Adipocyte (in vitro differentiated cells): Measurements from ENCODE around the gene VAV2.
"Not testable (repeated sequence)": the region's sequence is repeated elsewhere in the genome, so short reads cannot be mapped to it uniquely, and the experiment has no call there.

ENCODE experiments used
- DNase-seq: peaks from one replicate; pipeline ENCODE4 v3.0.0-alpha.2; 2015; ENCODE audit warnings: low read depth
- H3K27me3 ChIP-seq: replicated peaks from 2 replicates; pipeline ENCODE4 v1.7.0; 2013; ENCODE audit warnings: mild to moderate bottlenecking, low read length, moderate library complexity; ENCODE audit not compliant: control insufficient read depth, insufficient read depth
- H3K36me3 ChIP-seq: 2 replicates; pipeline ENCODE4 v1.7.0; 2013; ENCODE audit warnings: low read length, mild to moderate bottlenecking, moderate library complexity; ENCODE audit not compliant: control insufficient read depth, insufficient read depth, severe bottlenecking
- H3K4me1 ChIP-seq: 2 replicates; pipeline ENCODE4 v1.7.0; 2013; ENCODE audit warnings: mild to moderate bottlenecking, low read length, moderate library complexity; ENCODE audit not compliant: control insufficient read depth, insufficient read depth
- H3K4me3 ChIP-seq: 2 replicates; pipeline ENCODE4 v1.7.0; 2013; ENCODE audit warnings: mild to moderate bottlenecking, low read length, moderate library complexity
- H3K9ac ChIP-seq: 2 replicates; pipeline ENCODE4 v1.7.0; 2013; ENCODE audit warnings: mild to moderate bottlenecking, low read length, moderate library complexity
- H3K9me3 ChIP-seq: 2 replicates; pipeline ENCODE4 v1.7.0; 2013; ENCODE audit warnings: mild to moderate bottlenecking, low read length, moderate library complexity; ENCODE audit not compliant: control insufficient read depth

Gene VAV2

GRCh38 chr9:133933426-133934026 lies 58.6 kb downstream of the VAV2 start:
- no peak overlapping the region for H3K9ac ChIP-seq
- H3K9me3 ChIP-seq: no peaks in the 10 kb centered on the region
- H3K4me3 ChIP-seq: no peak overlapping the region
- no peak for DNase-seq
- H3K36me3 ChIP-seq: peaks cover 9% of the 10 kb centered on the region
- H3K4me1 ChIP-seq: peaks cover 17% of the 10 kb centered on the region
- H3K27me3 ChIP-seq: no peaks in the 10 kb centered on the region

GRCh38 chr9:133932633-133933032 lies 59.5 kb downstream of the VAV2 start:
- no peaks in the 10 kb centered on the region for H3K27me3 ChIP-seq
- no peaks in the 10 kb centered on the region for H3K9me3 ChIP-seq
- no peak overlapping the region for H3K9ac ChIP-seq
- no peak for DNase-seq
- H3K4me1 ChIP-seq: peaks cover 17% of the 10 kb centered on the region
- H3K4me3 ChIP-seq: no peak overlapping the region
- H3K36me3 ChIP-seq: peaks cover 5% of the 10 kb centered on the region

GRCh38 chr9:133932181-133932580 lies 59.9 kb downstream of the VAV2 start:
- no peak for DNase-seq
- no peak overlapping the region for H3K4me3 ChIP-seq
- H3K27me3 ChIP-seq: no peaks in the 10 kb centered on the region
- no peaks in the 10 kb centered on the region for H3K9me3 ChIP-seq
- H3K36me3 ChIP-seq: peaks cover 4% of the 10 kb centered on the region
- H3K4me1 ChIP-seq: peaks cover 17% of the 10 kb centered on the region
- no peak overlapping the region for H3K9ac ChIP-seq

- Histone ChIP-seq H3K4me3 (no peak overlapping the region), H3K9ac (no peak overlapping the region), H3K9me3 (no peaks in the 10 kb centered on the region), H3K4me1 (peaks cover 15% of the 10 kb centered on the region), H3K27me3 (no peaks in the 10 kb centered on the region), H3K36me3 (no peaks in the 10 kb centered on the region)
- no peak for DNase-seq
These were observed 61.2 kb downstream of the VAV2 start for GRCh38 chr9:133930682-133931485.

GRCh38 chr9:133930046-133930681 lies 62.0 kb downstream of the VAV2 start:
- no peak for DNase-seq
- peaks cover 7% of the 10 kb centered on the region for H3K4me1 ChIP-seq
- no peaks in the 10 kb centered on the region for H3K27me3 ChIP-seq
- no peaks in the 10 kb centered on the region for H3K36me3 ChIP-seq
- H3K4me3 ChIP-seq: no peak overlapping the region
- no peak overlapping the region for H3K9ac ChIP-seq
- H3K9me3 ChIP-seq: no peaks in the 10 kb centered on the region

GRCh38 chr9:133929599-133929998 lies 62.5 kb downstream of the VAV2 start:
- Histone ChIP-seq H3K36me3 (no peaks in the 10 kb centered on the region), H3K4me1 (peaks cover 4% of the 10 kb centered on the region), H3K9ac (no peak overlapping the region), H3K4me3 (no peak overlapping the region), H3K9me3 (no peaks in the 10 kb centered on the region), H3K27me3 (no peaks in the 10 kb centered on the region)
- DNase-seq: no peak

- Histone ChIP-seq H3K4me3 (no peak overlapping the region), H3K9ac (no peak overlapping the region), H3K9me3 (no peaks in the 10 kb centered on the region), H3K4me1 (no peaks in the 10 kb centered on the region), H3K27me3 (no peaks in the 10 kb centered on the region), H3K36me3 (no peaks in the 10 kb centered on the region)
- no peak for DNase-seq
These were observed 63.8 kb downstream of the VAV2 start for GRCh38 chr9:133928248-133928764.

- DNase-seq: no peak
- H3K9ac ChIP-seq: no peak overlapping the region
- H3K4me1 ChIP-seq: no peaks in the 10 kb centered on the region
- H3K36me3 ChIP-seq: no peaks in the 10 kb centered on the region
- no peak overlapping the region for H3K4me3 ChIP-seq
- H3K9me3 ChIP-seq: no peaks in the 10 kb centered on the region
- no peaks in the 10 kb centered on the region for H3K27me3 ChIP-seq
These were observed 65.1 kb downstream of the VAV2 start for GRCh38 chr9:133927041-133927440.

GRCh38 chr9:133926165-133926856 lies 65.8 kb downstream of the VAV2 start:
- H3K9ac ChIP-seq: no peak overlapping the region
- no peak for DNase-seq
- no peaks in the 10 kb centered on the region for H3K36me3 ChIP-seq
- H3K9me3 ChIP-seq: no peaks in the 10 kb centered on the region
- no peaks in the 10 kb centered on the region for H3K4me1 ChIP-seq
- H3K27me3 ChIP-seq: no peaks in the 10 kb centered on the region
- no peak overlapping the region for H3K4me3 ChIP-seq

- H3K4me3 ChIP-seq: no peak overlapping the region
- no peaks in the 10 kb centered on the region for H3K27me3 ChIP-seq
- no peaks in the 10 kb centered on the region for H3K4me1 ChIP-seq
- H3K9ac ChIP-seq: no peak overlapping the region
- H3K36me3 ChIP-seq: no peaks in the 10 kb centered on the region
- DNase-seq: no peak
- no peaks in the 10 kb centered on the region for H3K9me3 ChIP-seq
These were observed 67.7 kb downstream of the VAV2 start for GRCh38 chr9:133924453-133924852.

GRCh38 chr9:133923608-133924007 lies 68.5 kb downstream of the VAV2 start:
- not testable (repeated sequence) for H3K9ac ChIP-seq, H3K4me1 ChIP-seq, DNase-seq, H3K9me3 ChIP-seq, H3K4me3 ChIP-seq, H3K36me3 ChIP-seq, H3K27me3 ChIP-seq
